GM12891 (cell line): Measurements from ENCODE around the gene ATP5PO.
"Not testable (repeated sequence)": the region's sequence is repeated elsewhere in the genome, so short reads cannot be mapped to it uniquely, and the experiment has no call there.

Experiments used
- DNase-seq: peaks from one replicate; pipeline ENCODE4 v3.0.0; 2011; ENCODE audit warnings: low spot score; ENCODE audit not compliant: insufficient read length
- FAIRE-seq: peaks from 2 replicates; lab custom pipeline; 2011; peaks lifted over from hg19 to GRCh38; lab: Jason Lieb, UNC
- PAX5 ChIP-seq: IDR thresholded peaks from 2 replicates; pipeline ENCODE4 v1.6.1; 2011; ENCODE audit warnings: low read length, moderate library complexity, mild to moderate bottlenecking; ENCODE audit not compliant: insufficient read depth, severe bottlenecking
- POLR2A ChIP-seq: IDR thresholded peaks from 2 replicates; pipeline ENCODE4 v1.6.1; 2011; ENCODE audit warnings: low read depth, low read length, control low read depth
- POLR2AphosphoS5 ChIP-seq: IDR thresholded peaks from 2 replicates; pipeline ENCODE4 v1.6.1; 2011; ENCODE audit warnings: low read depth, low read length, control low read depth
- POU2F2 ChIP-seq: IDR thresholded peaks from 2 replicates; pipeline ENCODE4 v1.6.1; 2011; ENCODE audit warnings: low read depth, mild to moderate bottlenecking, control low read depth, low read length, moderate library complexity
- SPI1 ChIP-seq: IDR thresholded peaks from 2 replicates; pipeline ENCODE4 v1.6.1; 2011; ENCODE audit warnings: low read depth, low read length, control low read depth
- TAF1 ChIP-seq: IDR thresholded peaks from 2 replicates; pipeline ENCODE4 v1.6.1; 2011; ENCODE audit warnings: low read depth, low read length, control low read depth

Gene ATP5PO

GRCh38 chr21:33943293-33943692, 27.7 kb upstream of the ATP5PO start:
- no peak for TF ChIP-seq TAF1
- no peak for TF ChIP-seq POU2F2
- no peak for TF ChIP-seq PAX5
- no peak for TF ChIP-seq POLR2AphosphoS5
- TF ChIP-seq POLR2A: no peak
- no peak for TF ChIP-seq SPI1
- no peak for DNase-seq
- FAIRE-seq: no peak

DNA sequence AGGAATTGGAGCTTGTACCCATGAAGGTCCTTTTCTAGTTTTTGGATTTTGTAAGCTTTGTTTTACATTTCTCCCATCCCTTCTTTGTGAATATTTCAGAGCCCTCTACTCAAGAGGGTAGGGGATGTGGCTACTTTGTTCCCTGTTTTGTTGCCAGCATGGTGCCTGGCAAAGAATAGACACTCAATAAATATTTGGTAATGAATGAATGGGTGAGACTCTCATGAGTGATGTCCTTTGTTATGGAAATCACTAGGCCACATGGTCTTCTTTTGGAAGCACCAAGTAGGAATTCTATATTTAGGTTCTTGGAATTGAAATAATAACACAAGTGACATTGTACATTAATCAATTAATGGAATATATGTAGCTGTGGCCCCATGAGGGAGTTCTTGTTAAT, 26.8 kb upstream of the ATP5PO start:
- DNase-seq (no peak), FAIRE-seq (no peak)
- no peak for TF ChIP-seq SPI1
- TF ChIP-seq TAF1: no peak
- no peak for TF ChIP-seq POLR2AphosphoS5
- TF ChIP-seq POU2F2: no peak
- TF ChIP-seq POLR2A: no peak
- TF ChIP-seq PAX5: no peak

DNA sequence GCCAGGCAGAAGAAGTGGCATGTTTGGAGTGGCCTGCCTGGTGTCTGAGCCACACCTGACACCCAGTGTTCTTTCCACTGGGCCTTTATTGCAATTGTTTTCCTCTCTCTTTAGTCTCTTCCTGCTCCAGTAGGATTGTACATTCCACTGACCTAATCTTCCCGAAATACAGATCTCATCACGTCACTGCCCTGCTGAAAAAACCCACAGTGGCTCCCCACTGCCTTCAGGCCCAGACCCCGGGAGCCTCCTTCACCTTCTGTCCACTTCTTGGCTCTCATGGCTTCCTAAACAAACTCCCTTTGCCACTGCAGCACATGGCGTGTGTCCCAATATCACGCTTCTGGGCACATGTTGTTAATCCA, 25.3 kb upstream of the ATP5PO start:
- DNase-seq (no peak), FAIRE-seq (no peak)
- TF ChIP-seq POLR2A: no peak
- no peak for TF ChIP-seq POU2F2
- TF ChIP-seq SPI1: no peak
- no peak for TF ChIP-seq TAF1

GRCh38 chr21:33940164-33940880, 24.7 kb upstream of the ATP5PO start:
- TF ChIP-seq POLR2AphosphoS5 (no peak), SPI1 (0 out of 2 replicates have a peak, but pooled peaks have one; percentile 18), POU2F2 (no peak), PAX5 (no peak)
- no peak for FAIRE-seq
- no peak for DNase-seq

GRCh38 chr21:33939226-33939625, 23.6 kb upstream of the ATP5PO start:
- DNase-seq: no peak
- no peak for FAIRE-seq
- no peak for TF ChIP-seq POU2F2
- TF ChIP-seq TAF1: no peak
- TF ChIP-seq POLR2AphosphoS5: no peak
- TF ChIP-seq POLR2A: no peak
- TF ChIP-seq SPI1: no peak
- TF ChIP-seq PAX5: no peak

DNA sequence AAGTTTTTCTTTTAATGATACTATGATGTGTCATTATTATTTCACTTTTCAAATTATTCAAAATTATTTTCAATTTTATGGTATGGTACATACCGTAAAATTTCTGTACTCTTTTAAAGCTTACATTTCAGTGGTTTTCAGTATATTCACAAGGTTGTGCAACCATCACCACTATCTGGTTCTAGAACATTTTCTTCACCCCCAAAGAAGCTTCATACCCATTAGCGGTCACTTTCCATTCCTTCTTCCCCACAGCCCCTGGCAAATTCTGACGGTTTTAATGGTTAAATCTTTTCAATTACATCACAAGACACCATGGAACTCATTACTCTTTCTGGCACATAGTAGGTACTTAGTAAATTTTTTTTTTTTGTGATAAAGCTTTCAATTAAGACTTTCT, 22.8 kb upstream of the ATP5PO start:
- FAIRE-seq (no peak), DNase-seq (no peak)
- TF ChIP-seq POU2F2 (no peak), TAF1 (no peak), POLR2AphosphoS5 (no peak), POLR2A (no peak), PAX5 (no peak), SPI1 (no peak)

DNA sequence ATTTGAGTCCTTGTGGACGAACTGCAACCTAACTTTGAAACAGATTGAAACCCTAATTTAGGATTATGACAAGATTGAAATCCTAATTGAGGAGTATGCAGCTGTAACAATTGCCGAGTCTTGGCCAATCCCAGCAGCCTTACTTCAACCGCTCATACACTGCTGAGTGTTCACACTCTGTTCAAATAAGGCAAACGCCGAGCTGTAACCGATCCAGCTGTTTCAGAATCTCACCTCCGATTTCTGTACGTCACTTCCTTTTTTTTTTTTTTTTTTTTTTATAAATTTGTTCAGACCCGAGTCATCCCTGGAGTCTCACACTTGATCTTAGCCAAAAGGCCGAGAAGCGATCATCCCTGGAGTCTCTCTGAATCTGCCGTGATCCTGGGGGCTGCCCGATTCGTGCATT, 22.3 kb upstream of the ATP5PO start:
- FAIRE-seq (no peak), DNase-seq (no peak)
- TF ChIP-seq POLR2AphosphoS5 (no peak), PAX5 (no peak), SPI1 (peak; percentile 44; the same call in 1 of the 2 replicates), POU2F2 (no peak), POLR2A (no peak), TAF1 (no peak)

GRCh38 chr21:33937146-33937545, 21.5 kb upstream of the ATP5PO start:
- FAIRE-seq: no peak
- no peak for DNase-seq
- TF ChIP-seq POLR2A (no peak), POU2F2 (no peak), PAX5 (no peak), TAF1 (no peak), POLR2AphosphoS5 (no peak), SPI1 (no peak)

GRCh38 chr21:33936301-33937038, 20.9 kb upstream of the ATP5PO start:
- FAIRE-seq: no peak
- no peak for DNase-seq
- no peak for TF ChIP-seq POLR2A
- TF ChIP-seq PAX5: no peak
- TF ChIP-seq POLR2AphosphoS5: no peak

DNA sequence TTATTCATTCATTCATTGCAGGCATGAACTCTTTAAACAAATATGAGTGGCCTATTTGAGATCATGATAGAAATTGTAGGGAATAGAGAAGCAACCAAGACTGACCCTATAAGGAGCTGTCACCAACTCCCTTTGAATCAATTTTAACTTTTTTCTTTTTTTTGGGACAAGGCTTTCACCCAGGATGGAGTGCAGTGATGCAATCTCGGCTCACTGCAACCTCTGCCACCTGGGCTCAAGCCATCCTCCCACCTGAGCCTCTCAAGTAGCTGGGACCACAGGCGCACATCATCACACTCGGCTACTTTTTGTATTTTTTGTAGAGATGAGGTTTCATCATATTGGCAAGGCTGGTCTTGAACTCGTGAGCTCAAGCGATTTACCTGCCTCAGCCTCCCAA, 17.1 kb upstream of the ATP5PO start:
- no peak for FAIRE-seq
- TF ChIP-seq POU2F2: no peak
- TF ChIP-seq SPI1: no peak
- no peak for TF ChIP-seq TAF1
- no peak for TF ChIP-seq PAX5
- TF ChIP-seq POLR2A: no peak
- no peak for TF ChIP-seq POLR2AphosphoS5
- DNase-seq: no peak

DNA sequence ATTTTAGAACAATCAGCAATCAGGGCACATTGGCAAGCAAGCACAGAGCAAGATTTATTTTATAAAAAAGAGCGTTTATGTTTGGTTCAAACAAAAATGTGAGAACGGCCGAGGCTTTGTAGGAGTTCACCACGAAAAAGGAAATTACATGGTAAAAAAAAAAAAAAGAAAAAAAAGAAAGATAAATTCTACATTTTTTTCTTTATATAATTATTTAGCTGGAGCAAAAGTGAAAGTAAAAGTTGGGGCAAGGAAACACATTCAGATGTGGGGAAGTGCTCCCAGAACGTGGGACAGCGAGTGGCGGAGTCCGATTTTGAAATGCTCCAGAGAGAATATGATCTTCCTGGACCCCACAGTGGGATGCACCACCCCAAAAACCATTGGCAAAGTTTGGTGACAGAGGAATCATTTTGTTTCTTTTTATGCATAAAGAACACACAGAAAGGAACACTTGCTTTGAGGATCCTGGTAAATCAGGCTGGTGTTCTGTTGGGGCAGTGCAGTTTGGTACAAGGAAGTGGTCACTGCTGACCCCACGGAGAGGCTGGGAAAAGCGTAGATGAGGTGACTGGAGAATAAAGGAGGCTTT, 16.3 kb upstream of the ATP5PO start:
- no peak for FAIRE-seq
- DNase-seq: no peak
- TF ChIP-seq SPI1 (peak; percentile 53; the same call in 1 of the 2 replicates), POLR2A (no peak)

- not testable (repeated sequence) for FAIRE-seq, DNase-seq
These were observed 15.6 kb upstream of the ATP5PO start for GRCh38 chr21:33931052-33931798.

DNA sequence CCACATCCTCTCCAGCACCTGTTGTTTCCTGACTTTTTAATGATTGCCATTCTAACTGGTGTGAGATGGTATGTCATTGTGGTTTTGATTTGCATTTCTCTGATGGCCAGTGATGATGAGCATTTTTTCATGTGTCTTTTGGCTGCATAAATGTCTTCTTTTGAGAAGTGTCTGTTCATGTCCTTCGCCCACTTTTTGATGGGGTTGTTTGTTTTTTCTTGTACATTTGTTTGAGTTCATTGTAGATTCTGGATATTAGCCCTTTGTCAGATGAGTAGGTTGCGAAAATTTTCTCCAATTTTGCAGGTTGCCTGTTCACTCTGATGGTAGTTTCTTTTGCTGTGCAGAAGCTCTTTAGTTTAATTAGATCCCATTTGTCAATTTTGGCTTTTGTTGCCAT, 10.6 kb upstream of the ATP5PO start:
- not testable (repeated sequence) for FAIRE-seq, DNase-seq
